Keratinocyte (primary cell): Measurements from ENCODE around the gene CKAP4. TPM values are rescaled to one million over a fixed set of nuclear protein-coding genes. Genes with fewer than 3 reads are reported as not detected.

Source experiments
- DNase-seq: peaks from one replicate; pipeline ENCODE4 v3.0.0-alpha.2; 2011; ENCODE audit warnings: low read depth, missing footprints, low spot score
- FAIRE-seq: peaks from 2 replicates; lab custom pipeline; 2011; peaks lifted over from hg19 to GRCh38; lab: Jason Lieb, UNC
- H2AFZ ChIP-seq: 2 replicates; pipeline ENCODE4 v1.6.0; 2012; ENCODE audit warnings: low read length, control low read depth, inconsistent platforms; ENCODE audit not compliant: control insufficient read depth
- H3K27ac ChIP-seq: 2 replicates; pipeline ENCODE4 v1.5.1; 2011; ENCODE audit warnings: low read length; ENCODE audit not compliant: control insufficient read depth, insufficient read depth
- H3K27me3 ChIP-seq: 3 replicates; pipeline ENCODE4 v1.6.0; 2011; ENCODE audit warnings: low read length; ENCODE audit not compliant: control insufficient read depth, insufficient read depth; ENCODE audit errors: extremely low read depth
- H3K36me3 ChIP-seq, 2 experiments: 2 replicates in 1 of 2; 3 replicates in 1 of 2; pipeline ENCODE4 v1.5.1; 2011; ENCODE audit warnings: low read length in 2 of 2, mild to moderate bottlenecking in 1 of 2; ENCODE audit not compliant: control insufficient read depth in 2 of 2, insufficient read depth in 2 of 2; ENCODE audit errors: extremely low read depth in 1 of 2
- H3K4me1 ChIP-seq: 3 replicates; pipeline ENCODE4 v1.5.1; 2011; ENCODE audit warnings: low read length; ENCODE audit not compliant: control insufficient read depth, insufficient read depth; ENCODE audit errors: extremely low read depth
- H3K4me2 ChIP-seq: 3 replicates; pipeline ENCODE4 v1.6.0; 2011; ENCODE audit warnings: low read depth, low read length; ENCODE audit not compliant: control insufficient read depth, insufficient read depth; ENCODE audit errors: extremely low read depth
- H3K4me3 ChIP-seq, 3 experiments: fragments of 200-600 bp in 1 of 3; sonication (generic) in 1 of 3; 2 replicates in 2 of 3; 3 replicates in 1 of 3; pipeline ENCODE4 v1.5.1; 2011 to 2016; ENCODE audit warnings: low read length in 3 of 3, mild to moderate bottlenecking in 3 of 3, control low read depth in 2 of 3, inconsistent platforms in 1 of 3, low read depth in 1 of 3, mixed read lengths in 1 of 3, mixed run types in 1 of 3, moderate library complexity in 1 of 3; ENCODE audit not compliant: control insufficient read depth in 2 of 3, insufficient read depth in 2 of 3; ENCODE audit errors: extremely low read depth in 1 of 3
- H3K79me2 ChIP-seq: 2 replicates; pipeline ENCODE4 v1.6.0; 2012; ENCODE audit warnings: low read length; ENCODE audit not compliant: control insufficient read depth, insufficient read depth
- H3K9ac ChIP-seq: 3 replicates; pipeline ENCODE4 v1.6.0; 2011; ENCODE audit warnings: low read length; ENCODE audit not compliant: control insufficient read depth, insufficient read depth; ENCODE audit errors: extremely low read depth
- H3K9me1 ChIP-seq: 3 replicates; pipeline ENCODE4 v1.6.0; 2011; ENCODE audit warnings: low read length; ENCODE audit not compliant: control insufficient read depth, insufficient read depth; ENCODE audit errors: extremely low read depth
- H3K9me3 ChIP-seq: 2 replicates; pipeline ENCODE4 v1.5.1; 2012; ENCODE audit warnings: low read depth, low read length; ENCODE audit not compliant: control insufficient read depth
- H4K20me1 ChIP-seq: 3 replicates; pipeline ENCODE4 v1.6.0; 2011; ENCODE audit warnings: low read length; ENCODE audit not compliant: control insufficient read depth, insufficient read depth; ENCODE audit errors: extremely low read depth
- EZH2 ChIP-seq: IDR thresholded peaks from one replicate; pipeline ENCODE4 v1.6.1; 2012; ENCODE audit warnings: inconsistent platforms, mild to moderate bottlenecking, low read length, moderate library complexity
- dilution Hi-C: fragments of 300-500 bp; cut with MboI; formaldehyde crosslinking; loops from one replicate; pipeline ENCODE4 v1.7.0; 2020; ENCODE audit warnings: low sequenced_read_pairs; ENCODE audit not compliant: extremely low pct_ligation_motif_present
- polyA plus RNA-seq, 5 experiments: library from polyadenylated mRNA; depleted of rRNA in 3 of 5; stranded (reverse) in 3 of 5; stranded (forward) in 1 of 5; unstranded in 1 of 5; fragments of >200 nt; gene quantifications; 1 replicate in 1 of 5; 2 replicates in 3 of 5; 3 replicates in 1 of 5; pipeline versions ENCODE4 v1.2.1 to v1.2.3, GENCODE V29; 2011 to 2012; ENCODE audit warnings: missing spikeins in 2 of 5, low read depth in 1 of 5, low replicate concordance in 1 of 5
- TF ChIP-seq, protein P1 (sequence below), 3 experiments: IDR thresholded peaks in 1 of 3; conservative IDR thresholded peaks in 1 of 3; optimal IDR thresholded peaks in 1 of 3; 2 replicates in 2 of 3; 3 replicates in 1 of 3; pipeline versions ENCODE3 to v1.5.1; 2011; ENCODE audit warnings: low read length in 3 of 3, mild to moderate bottlenecking in 3 of 3, moderate library complexity in 2 of 3, control low read depth in 1 of 3, inconsistent platforms in 1 of 3; ENCODE audit not compliant: insufficient read depth in 2 of 3; ENCODE audit errors: extremely low read depth in 1 of 3

The CKAP4 gene
- polyA plus RNA-seq, 1 donor (not counting 4 experiments of a cell fraction or from before 2014, with no cell fraction given): 84.5 TPM

- Histone ChIP-seq H3K9ac (no peak overlapping the region), H3K9me3 (no peaks in the 10 kb centered on the region), H3K4me2 (no peak overlapping the region), H3K79me2 (no peaks in the 10 kb centered on the region), H4K20me1 (no peaks in the 10 kb centered on the region), H3K4me1 (peaks cover 7% of the 10 kb centered on the region), H3K4me3 (no peak overlapping the region), H2AFZ (no peak overlapping the region), H3K9me1 (no peaks in the 10 kb centered on the region), H3K27ac (no peak overlapping the region), H3K27me3 (no peaks in the 10 kb centered on the region), H3K36me3 (no peaks in the 10 kb centered on the region)
- FAIRE-seq (peak; percentile 87), DNase-seq (no peak)
- no peak for TF ChIP-seq EZH2
- TF ChIP-seq, protein P1, sequence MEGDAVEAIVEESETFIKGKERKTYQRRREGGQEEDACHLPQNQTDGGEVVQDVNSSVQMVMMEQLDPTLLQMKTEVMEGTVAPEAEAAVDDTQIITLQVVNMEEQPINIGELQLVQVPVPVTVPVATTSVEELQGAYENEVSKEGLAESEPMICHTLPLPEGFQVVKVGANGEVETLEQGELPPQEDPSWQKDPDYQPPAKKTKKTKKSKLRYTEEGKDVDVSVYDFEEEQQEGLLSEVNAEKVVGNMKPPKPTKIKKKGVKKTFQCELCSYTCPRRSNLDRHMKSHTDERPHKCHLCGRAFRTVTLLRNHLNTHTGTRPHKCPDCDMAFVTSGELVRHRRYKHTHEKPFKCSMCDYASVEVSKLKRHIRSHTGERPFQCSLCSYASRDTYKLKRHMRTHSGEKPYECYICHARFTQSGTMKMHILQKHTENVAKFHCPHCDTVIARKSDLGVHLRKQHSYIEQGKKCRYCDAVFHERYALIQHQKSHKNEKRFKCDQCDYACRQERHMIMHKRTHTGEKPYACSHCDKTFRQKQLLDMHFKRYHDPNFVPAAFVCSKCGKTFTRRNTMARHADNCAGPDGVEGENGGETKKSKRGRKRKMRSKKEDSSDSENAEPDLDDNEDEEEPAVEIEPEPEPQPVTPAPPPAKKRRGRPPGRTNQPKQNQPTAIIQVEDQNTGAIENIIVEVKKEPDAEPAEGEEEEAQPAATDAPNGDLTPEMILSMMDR (optimal IDR thresholded peaks at IDR 0.05 in 1 of 3, IDR thresholded peaks at IDR 0.05 in 1 of 3, conservative IDR thresholded peaks at IDR 0.05 in 1 of 3; ENCODE audit: extremely low read depth in 1 of 3, insufficient read depth in 2 of 3, low read length in 3 of 3): peak; percentile 61 to 89 (median 84)
- dilution Hi-C loops: no loop called here
Measured at GRCh38 chr12:106282457-106283097, 34.8 kb upstream of the CKAP4 start.

GRCh38 chr12:106281804-106282203 is 34.0 kb upstream of the CKAP4 start:
- H3K9ac ChIP-seq: no peak overlapping the region
- H3K27me3 ChIP-seq: no peaks in the 10 kb centered on the region
- no peaks in the 10 kb centered on the region for H3K36me3 ChIP-seq
- no peak overlapping the region for H3K27ac ChIP-seq
- no peak overlapping the region for H2AFZ ChIP-seq
- dilution Hi-C loops: no loop called here
- no peak for DNase-seq
- peaks cover 2% of the 10 kb centered on the region for H3K4me1 ChIP-seq
- no peaks in the 10 kb centered on the region for H3K79me2 ChIP-seq
- no peak overlapping the region for H3K4me2 ChIP-seq
- H3K9me3 ChIP-seq: no peaks in the 10 kb centered on the region
- H4K20me1 ChIP-seq: no peaks in the 10 kb centered on the region
- H3K4me3 ChIP-seq: no peak overlapping the region
- no peaks in the 10 kb centered on the region for H3K9me1 ChIP-seq
- FAIRE-seq: no peak
- TF ChIP-seq, protein P1 (optimal IDR thresholded peaks at IDR 0.05 in 1 of 3, IDR thresholded peaks at IDR 0.05 in 1 of 3, conservative IDR thresholded peaks at IDR 0.05 in 1 of 3; ENCODE audit: extremely low read depth in 1 of 3, insufficient read depth in 2 of 3, low read length in 3 of 3): no peak
- TF ChIP-seq EZH2: no peak
